Measurements from ENCODE around the gene FBXW7.

The FBXW7 gene

DNA sequence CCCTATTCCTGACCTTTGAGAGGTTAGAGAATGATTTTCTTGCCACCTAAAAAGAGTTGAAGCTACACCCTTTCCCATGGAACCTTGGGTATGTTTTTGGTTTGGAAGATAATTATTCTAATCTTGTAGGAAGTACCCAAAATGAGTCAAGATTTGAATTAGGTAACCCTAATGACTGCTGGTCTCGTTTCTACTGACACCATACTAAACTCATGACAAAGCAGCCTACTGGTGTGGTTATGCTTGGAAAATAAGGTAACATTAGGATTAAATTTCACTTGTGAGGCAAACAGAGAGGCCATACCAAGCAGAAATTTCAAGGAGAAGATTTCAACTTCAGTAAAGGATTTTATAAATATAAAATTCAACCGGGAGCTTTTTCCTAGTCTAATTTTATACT, 107.9 kb downstream of the FBXW7 start:
- peak; percentile 10 for DNase-seq (ENCODE audit: low read depth)

- DNase-seq (ENCODE audit: low read depth) = no peak
These were observed 110.9 kb downstream of the FBXW7 start for GRCh38 chr4:152424977-152425376.

DNA sequence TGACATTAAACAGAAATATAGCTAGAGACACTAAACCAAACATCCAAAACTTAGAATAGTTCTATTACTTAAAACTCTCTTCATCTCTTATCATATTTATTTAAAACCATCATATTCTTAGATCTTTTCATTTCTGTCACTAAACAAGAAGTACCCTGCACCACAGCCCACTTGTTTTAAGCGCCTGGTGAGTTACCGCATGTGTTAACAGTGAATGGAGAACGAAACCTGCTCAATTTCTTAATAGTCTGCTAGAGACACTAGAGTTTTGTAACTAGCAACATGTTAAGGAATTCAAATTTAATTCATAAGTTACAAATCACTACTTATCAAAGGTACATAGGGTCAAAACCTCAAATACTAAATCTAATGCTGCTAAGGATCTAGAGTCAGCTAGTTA, 111.5 kb downstream of the FBXW7 start:
- no peak for DNase-seq (ENCODE audit: low read depth)

- no peak for DNase-seq (ENCODE audit: low read depth)
These were observed 113.0 kb downstream of the FBXW7 start for GRCh38 chr4:152422817-152423320.

GRCh38 chr4:152421576-152421975, 114.3 kb downstream of the FBXW7 start:
- no peak for DNase-seq (ENCODE audit: low read depth)

GRCh38 chr4:152419809-152420208, 116.1 kb downstream of the FBXW7 start:
- DNase-seq (ENCODE audit: low read depth) = no peak

DNA sequence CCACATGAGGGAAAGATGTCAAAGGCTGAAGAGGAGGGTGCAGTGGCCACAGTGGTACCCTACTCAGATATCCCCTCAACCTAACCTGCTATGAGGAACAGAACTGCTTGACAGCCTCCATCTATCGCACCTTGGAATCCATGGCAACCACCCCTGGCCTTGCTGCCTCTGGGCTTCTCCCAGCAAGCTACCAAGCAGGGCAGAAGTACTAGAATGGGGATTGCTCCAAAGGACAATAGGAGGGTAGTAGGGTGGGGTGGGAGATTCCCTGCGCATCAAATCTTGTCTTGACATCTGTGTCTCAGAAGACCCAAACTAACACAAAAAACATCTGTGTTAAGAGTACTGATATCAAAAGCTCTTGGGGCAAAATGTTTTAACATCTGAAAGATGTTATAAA, 118.2 kb downstream of the FBXW7 start:
- DNase-seq (ENCODE audit: low read depth) = no peak

GRCh38 chr4:152415980-152416379, 119.9 kb downstream of the FBXW7 start:
- peak; percentile 14 for DNase-seq (ENCODE audit: low read depth)

DNA sequence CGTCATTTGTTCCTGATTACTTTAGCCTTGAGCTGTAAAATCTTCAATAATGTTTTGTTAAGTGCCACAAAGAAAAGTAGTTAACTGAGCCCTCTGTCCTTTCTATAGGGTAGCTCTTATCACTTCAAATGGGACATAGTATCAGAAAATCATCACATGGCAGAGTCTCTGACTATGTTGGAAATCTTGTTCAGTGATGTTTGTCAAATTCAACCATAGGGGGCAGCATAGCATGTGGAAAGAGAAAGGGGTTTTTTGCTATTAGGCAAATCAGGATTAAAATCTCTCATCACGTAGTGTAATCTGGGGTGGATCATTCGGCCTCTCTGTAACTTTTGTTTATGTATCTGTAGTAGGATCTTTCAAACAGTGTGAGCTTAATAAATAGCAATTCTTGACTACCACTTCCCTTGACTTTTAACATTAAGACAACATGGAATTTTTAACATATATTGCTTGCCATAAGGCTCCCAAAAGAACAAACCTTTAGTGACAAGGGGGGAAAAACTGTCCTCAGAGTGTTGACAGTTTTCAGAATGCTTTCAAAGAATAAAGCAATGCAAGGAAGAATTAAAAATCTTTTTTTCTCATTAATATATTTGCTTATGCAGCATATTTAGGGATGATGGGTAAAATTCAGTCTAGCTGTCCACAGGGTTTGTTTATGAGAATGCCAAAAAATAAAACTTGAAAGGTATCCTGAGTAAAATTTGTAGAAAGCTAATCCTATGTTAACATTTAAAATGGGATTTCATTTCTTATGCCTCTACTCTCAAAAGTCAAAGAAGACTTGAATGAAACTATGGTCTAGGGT, 127.2 kb downstream of the FBXW7 start:
- DNase-seq (ENCODE audit: low read depth) = peak; percentile 14

DNA sequence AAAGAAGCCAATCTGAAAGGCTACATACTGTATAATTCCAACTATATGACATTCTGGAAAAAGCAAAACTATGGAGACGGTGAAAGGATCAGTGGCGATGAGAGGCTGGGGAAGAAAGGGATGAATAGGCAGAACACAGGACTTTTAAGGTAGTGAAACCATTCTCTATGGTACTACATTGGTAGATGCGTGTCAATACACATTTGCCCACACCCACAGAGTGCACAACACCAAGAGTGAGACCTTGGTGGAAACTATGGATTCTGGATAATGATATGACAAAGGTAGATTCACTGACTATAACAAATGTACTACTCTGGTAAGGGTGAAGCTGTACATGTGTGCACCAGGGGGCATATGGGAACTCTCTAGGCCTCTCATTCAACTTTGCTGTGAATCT, 134.5 kb downstream of the FBXW7 start:
- DNase-seq (ENCODE audit: low read depth) = no peak

DNA sequence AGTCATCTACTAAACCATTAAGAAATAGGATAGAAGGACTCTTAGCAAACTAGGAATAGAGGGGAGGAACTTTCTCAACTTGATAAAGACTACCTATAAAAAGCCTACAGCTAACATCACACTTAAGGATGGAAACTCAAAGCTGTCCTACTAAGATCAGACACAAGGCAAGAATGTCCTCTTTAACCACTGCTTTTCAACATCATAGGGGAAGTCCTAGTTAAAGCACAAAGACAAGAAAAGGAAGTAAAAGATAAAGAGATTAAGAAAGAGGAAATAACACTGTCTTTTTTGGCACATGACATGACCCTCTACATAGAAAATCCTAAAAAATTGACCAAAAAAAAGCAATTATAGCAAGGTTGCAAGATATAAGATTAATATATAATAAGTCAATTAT, 136.6 kb downstream of the FBXW7 start:
- DNase-seq (ENCODE audit: low read depth) = no peak

- DNase-seq (ENCODE audit: low read depth) = peak; percentile 2
These were observed 137.8 kb downstream of the FBXW7 start for GRCh38 chr4:152398060-152398459.

DNA sequence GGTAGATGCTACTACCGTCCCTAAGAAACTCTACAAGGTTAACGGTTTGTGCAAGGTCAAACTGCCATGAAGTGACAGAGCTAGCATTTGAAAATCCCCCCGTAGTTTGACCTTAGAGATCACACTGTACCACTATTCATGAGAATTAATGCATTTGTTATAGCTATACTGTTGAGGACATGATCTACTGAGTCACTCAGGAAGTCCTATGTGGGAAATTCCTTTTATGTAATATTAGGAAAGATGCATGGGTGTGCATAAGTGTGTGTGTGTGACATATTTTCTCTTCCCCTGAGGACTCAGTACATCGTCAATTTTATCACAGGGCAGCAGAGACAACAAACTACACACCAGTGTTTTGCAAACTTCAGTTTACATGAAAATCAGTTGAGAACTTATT, 141.1 kb downstream of the FBXW7 start:
- DNase-seq (ENCODE audit: low read depth) = no peak

DNA sequence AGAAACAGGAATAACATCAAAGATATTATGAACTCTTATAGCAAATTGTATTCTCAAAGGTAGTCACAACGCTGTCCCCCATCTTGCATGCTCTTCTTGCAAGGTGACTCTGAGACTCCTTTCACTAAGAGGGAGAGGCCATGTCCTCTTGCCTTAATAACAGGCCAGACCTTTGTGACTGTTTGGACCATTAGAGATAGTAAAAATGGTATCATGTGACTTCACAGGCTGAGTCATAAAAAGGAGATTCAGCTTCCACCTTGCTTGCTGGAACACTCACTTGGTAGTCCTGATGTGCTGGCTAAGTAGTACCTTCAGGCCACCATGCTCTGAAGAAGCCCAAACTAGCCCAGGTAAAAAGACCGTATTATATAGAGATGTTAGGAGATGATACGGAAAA, 143.8 kb downstream of the FBXW7 start:
- no peak for DNase-seq (ENCODE audit: low read depth)

DNA sequence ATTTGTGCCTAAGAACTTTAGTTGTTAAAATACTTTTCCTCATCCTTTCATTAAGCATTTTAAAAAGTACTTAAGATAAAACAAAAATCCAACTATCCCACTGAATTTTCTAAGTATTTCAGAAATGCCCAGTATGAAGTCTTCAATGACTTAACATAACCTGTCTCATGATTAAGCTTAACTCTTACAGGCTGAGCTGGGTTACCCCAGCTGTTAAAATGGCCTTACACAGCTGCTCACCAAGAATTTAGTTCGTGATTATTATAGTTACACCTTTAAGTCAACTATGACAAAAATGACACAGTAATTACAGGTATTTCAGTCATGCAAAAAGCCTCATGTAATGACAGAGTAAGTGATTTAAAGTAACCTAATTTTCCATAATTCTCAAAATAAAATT, 145.7 kb downstream of the FBXW7 start:
- DNase-seq (ENCODE audit: low read depth) = no peak

DNA sequence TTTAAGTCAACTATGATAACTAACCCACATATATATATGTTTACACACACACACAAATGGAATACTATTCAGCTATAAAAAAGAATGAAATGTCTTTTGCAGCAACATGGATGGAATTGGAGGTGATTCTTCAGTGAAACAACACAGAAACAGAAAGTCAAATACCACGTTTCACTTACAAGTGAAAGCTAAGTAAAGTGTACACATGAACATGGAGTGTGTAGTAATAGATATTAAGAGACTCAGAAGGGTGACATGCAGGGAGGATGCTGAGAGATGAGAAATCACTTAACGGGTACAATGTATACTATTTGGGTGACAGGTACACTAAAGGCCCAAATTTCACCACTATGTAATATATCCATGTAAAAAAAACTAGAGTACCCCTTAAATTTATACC, 146.5 kb downstream of the FBXW7 start:
- DNase-seq (ENCODE audit: low read depth) = no peak

- DNase-seq (ENCODE audit: low read depth) = peak; percentile 3
These were observed 150.3 kb downstream of the FBXW7 start for GRCh38 chr4:152385551-152385950.

GRCh38 chr4:152382057-152382785, 153.7 kb downstream of the FBXW7 start:
- no peak for DNase-seq (ENCODE audit: low read depth)

- no peak for DNase-seq (ENCODE audit: low read depth)
These were observed 155.0 kb downstream of the FBXW7 start for GRCh38 chr4:152380919-152381318.

- DNase-seq (ENCODE audit: low read depth) = no peak
These were observed 155.7 kb downstream of the FBXW7 start for GRCh38 chr4:152380185-152380584.

DNA sequence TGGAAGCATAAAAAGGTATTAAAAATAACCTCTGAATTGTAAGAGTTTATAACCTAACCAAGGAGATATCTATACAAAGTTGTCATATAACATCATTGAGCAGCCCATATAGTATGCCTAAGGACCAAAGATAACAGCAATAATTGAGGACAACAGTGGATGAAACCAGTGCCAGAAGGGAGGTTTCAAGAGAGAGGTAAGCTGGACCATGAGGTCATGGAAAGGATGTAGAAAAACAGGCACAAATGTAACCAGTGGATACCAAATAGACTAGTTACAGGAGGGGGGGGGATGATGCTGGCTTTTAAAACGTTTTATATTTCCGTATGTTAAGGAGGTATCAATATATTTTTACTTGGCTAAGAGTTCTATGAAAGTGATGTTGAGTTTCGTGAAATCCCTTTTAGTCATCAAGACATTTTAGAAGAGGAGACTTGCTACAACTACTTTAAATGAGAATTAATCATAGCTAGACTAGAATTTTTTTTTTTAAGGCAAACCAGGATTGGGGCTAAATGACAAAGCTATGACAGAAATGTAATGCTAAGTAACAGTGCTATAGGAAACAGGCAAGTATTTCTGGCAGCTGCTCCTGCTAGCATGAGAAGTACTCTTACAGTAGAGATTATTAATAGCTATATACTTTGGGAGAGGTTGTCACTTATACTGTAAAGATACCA, 161.1 kb downstream of the FBXW7 start:
- no peak for DNase-seq (ENCODE audit: low read depth)

DNA sequence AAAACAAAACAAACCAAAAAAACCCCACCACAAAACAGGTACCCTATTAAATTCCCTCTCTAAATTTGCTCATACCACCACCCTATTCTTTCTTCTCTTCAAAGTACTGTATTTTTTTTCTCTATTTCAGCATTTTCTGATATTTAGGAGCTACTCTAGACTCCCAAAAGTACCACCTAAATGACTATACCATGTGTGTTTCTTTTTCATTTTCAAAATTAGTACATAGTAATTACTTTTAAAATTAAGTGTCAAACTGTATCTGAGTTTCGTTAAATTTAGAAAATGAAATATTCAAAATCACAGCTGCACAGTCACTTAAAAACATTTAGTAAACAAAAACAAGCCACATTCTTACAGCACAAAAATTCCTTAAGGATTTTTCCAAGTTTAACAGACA, 161.7 kb downstream of the FBXW7 start:
- DNase-seq (ENCODE audit: low read depth) = no peak

DNA sequence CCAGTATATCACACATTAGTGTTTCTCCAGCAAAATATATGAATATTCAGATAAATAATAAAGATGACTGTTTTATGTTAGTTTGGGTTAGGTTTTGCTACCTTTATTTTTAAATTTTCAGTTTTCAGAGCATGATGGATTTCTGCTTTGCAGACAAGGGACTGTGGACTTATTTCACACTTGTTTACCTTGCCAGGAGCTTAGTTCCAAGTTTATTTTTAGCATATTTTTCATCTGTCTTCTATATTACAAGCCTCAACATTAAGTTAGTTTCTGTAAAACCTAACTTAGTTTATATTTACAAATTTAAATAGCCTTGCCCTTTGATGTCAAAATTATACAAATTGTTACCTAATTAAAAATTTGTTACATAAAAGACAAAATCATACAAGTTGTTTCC, 163.4 kb downstream of the FBXW7 start:
- DNase-seq (ENCODE audit: low read depth) = no peak

Measured in fibroblast of gingiva (primary cell).